WTC11 (cell line): Measurements from ENCODE around the gene YBEY. TPM values are rescaled to one million over a fixed set of nuclear protein-coding genes. Genes with fewer than 3 reads are reported as not detected.

Source experiments
- ATF1 ChIP-seq: sonication (generic); formaldehyde crosslinking; IDR thresholded peaks from 2 replicates; pipeline ENCODE4 v1.8.1; 2023; ENCODE audit warnings: mild to moderate bottlenecking, moderate library complexity, missing genetic modification reagents
- CREM ChIP-seq: sonication (generic); formaldehyde crosslinking; IDR thresholded peaks from 2 replicates; pipeline ENCODE4 v1.8.1; 2022; ENCODE audit warnings: mild to moderate bottlenecking, missing genetic modification reagents, moderate library complexity
- ELF4 ChIP-seq: sonication (generic); formaldehyde crosslinking; IDR thresholded peaks from 2 replicates; pipeline ENCODE4 v1.8.1; 2022; ENCODE audit warnings: low read depth, mild to moderate bottlenecking, moderate library complexity, missing genetic modification reagents
- HMGA2 ChIP-seq: fragments of 250-450 bp; sonication (Bioruptor Pico); IDR thresholded peaks from 2 replicates; pipeline ENCODE4 v1.4.0; 2021; ENCODE audit warnings: mild to moderate bottlenecking, moderate library complexity
- NFE2L1 ChIP-seq: sonication (generic); formaldehyde crosslinking; IDR thresholded peaks from 2 replicates; pipeline ENCODE4 v1.8.1; 2023; ENCODE audit warnings: missing genetic modification reagents
- NR1H2 ChIP-seq: sonication (generic); formaldehyde crosslinking; IDR thresholded peaks from 2 replicates; pipeline ENCODE4 v1.9.0; 2021; ENCODE audit warnings: mild to moderate bottlenecking, moderate library complexity, missing genetic modification reagents
- NR3C1 ChIP-seq: sonication (generic); formaldehyde crosslinking; conservative IDR thresholded peaks from 2 replicates; pipeline ENCODE4 v1.8.1; 2023; ENCODE audit warnings: low read depth, mild to moderate bottlenecking, missing genetic modification reagents
- SOX15 ChIP-seq: fragments of 250-450 bp; sonication (Bioruptor Pico); IDR thresholded peaks from 2 replicates; pipeline ENCODE4 v1.9.0; 2021; ENCODE audit warnings: mild to moderate bottlenecking
- TEAD1 ChIP-seq: sonication (generic); formaldehyde crosslinking; IDR thresholded peaks from 2 replicates; pipeline ENCODE4 v1.8.0; 2022; ENCODE audit warnings: mild to moderate bottlenecking, missing genetic modification reagents
- ZNF232 ChIP-seq: sonication (generic); formaldehyde crosslinking; IDR thresholded peaks from 2 replicates; pipeline ENCODE4 v1.8.0; 2022; ENCODE audit warnings: mild to moderate bottlenecking, missing genetic modification reagents
- ZNF423 ChIP-seq: fragments of 250-450 bp; sonication (Bioruptor Pico); IDR thresholded peaks from 2 replicates; pipeline ENCODE4 v2.1.2; 2022; ENCODE audit warnings: mild to moderate bottlenecking, moderate library complexity
- total RNA-seq: library from RNA; stranded (reverse); gene quantifications from 3 replicates; pipeline ENCODE4 v1.2.3, GENCODE V29; 2021
- TF ChIP-seq, protein P1 (sequence below): sonication (generic); formaldehyde crosslinking; IDR thresholded peaks from 2 replicates; pipeline ENCODE4 v1.8.0; 2022; ENCODE audit warnings: missing genetic modification reagents
- TF ChIP-seq, protein P2 (sequence below): fragments of 200-600 bp; IDR thresholded peaks from 2 replicates; pipeline ENCODE4 v1.8.0; 2022; ENCODE audit warnings: antibody characterized with exemption
- TF ChIP-seq, protein P3 (sequence below): sonication (generic); formaldehyde crosslinking; IDR thresholded peaks from 2 replicates; pipeline ENCODE4 v1.8.1; 2022; ENCODE audit warnings: low read depth, missing genetic modification reagents, borderline replicate concordance
- TF ChIP-seq, protein P4 (sequence below): sonication (generic); formaldehyde crosslinking; IDR thresholded peaks from 2 replicates; pipeline ENCODE4 v1.8.0; 2023; ENCODE audit warnings: mild to moderate bottlenecking, missing genetic modification reagents
- TF ChIP-seq, protein P5 (sequence below): sonication (generic); formaldehyde crosslinking; IDR thresholded peaks from 2 replicates; pipeline ENCODE4 v1.8.0; 2022; ENCODE audit warnings: mild to moderate bottlenecking, missing genetic modification reagents
- TF ChIP-seq, protein P6 (sequence below): fragments of 250-450 bp; sonication (Bioruptor Pico); IDR thresholded peaks from 2 replicates; pipeline ENCODE4 v1.9.0; 2021; ENCODE audit warnings: mild to moderate bottlenecking
- TF ChIP-seq, protein P7 (sequence below): sonication (generic); formaldehyde crosslinking; IDR thresholded peaks from 2 replicates; pipeline ENCODE4 v1.8.1; 2022; ENCODE audit warnings: mild to moderate bottlenecking, moderate library complexity, missing genetic modification reagents

Gene YBEY
- total RNA-seq, 1 experiment from 2014 or later = 27.4 TPM

DNA sequence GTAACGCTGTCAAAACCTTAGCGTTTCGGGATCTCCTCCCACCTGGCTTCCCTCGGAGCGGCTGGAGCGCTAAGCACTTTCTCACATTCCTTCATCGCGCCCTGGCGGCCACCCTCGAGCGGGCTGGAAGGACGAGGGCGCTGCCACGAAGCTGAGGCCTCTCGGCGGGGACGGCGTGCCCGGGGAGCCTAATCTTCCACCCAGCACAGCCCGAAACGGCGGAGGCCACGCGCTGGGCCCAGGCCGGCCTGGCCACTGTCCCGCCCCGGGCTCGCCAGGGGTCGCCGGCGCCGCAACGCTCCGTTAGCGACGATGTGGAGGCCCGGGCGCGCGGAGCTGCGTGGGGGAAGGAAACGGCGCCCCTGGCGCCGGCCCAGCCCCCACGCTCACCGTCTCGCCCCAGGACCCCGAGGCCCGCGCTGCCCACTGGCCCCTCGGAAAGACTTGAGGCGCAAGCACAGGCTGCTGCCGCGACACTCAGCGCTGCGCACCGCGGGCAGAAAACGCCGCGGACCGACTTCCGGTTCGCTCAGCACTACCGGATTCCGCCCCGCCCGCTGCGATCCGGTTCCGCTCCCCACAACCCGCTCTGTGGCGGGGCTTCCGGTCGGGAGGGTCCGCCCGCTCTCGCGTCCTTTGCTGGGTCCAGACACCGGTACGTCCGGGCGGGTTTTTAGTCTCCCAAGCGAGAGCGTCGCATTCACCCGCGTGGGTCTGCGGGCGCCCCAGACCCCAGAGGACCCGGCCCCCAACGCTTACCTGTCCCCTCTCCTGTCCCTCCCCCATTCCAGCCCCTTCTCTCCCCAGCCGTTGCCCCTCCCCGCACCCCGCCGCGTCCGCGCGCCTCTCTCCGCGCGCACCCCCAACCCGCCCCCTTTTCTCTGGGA, at the start of gene YBEY (continued):
- TF ChIP-seq, protein P1, sequence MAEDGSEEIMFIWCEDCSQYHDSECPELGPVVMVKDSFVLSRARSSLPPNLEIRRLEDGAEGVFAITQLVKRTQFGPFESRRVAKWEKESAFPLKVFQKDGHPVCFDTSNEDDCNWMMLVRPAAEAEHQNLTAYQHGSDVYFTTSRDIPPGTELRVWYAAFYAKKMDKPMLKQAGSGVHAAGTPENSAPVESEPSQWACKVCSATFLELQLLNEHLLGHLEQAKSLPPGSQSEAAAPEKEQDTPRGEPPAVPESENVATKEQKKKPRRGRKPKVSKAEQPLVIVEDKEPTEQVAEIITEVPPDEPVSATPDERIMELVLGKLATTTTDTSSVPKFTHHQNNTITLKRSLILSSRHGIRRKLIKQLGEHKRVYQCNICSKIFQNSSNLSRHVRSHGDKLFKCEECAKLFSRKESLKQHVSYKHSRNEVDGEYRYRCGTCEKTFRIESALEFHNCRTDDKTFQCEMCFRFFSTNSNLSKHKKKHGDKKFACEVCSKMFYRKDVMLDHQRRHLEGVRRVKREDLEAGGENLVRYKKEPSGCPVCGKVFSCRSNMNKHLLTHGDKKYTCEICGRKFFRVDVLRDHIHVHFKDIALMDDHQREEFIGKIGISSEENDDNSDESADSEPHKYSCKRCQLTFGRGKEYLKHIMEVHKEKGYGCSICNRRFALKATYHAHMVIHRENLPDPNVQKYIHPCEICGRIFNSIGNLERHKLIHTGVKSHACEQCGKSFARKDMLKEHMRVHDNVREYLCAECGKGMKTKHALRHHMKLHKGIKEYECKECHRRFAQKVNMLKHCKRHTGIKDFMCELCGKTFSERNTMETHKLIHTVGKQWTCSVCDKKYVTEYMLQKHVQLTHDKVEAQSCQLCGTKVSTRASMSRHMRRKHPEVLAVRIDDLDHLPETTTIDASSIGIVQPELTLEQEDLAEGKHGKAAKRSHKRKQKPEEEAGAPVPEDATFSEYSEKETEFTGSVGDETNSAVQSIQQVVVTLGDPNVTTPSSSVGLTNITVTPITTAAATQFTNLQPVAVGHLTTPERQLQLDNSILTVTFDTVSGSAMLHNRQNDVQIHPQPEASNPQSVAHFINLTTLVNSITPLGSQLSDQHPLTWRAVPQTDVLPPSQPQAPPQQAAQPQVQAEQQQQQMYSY = no peak
- TF ChIP-seq TEAD1 (CRISPR knock-in tag) (peak; percentile 66; the same call in 1 of the 2 replicates), ELF4 (CRISPR knock-in tag) (no peak; the same call in 1 of the 2 replicates), CREM (no peak; the same call in 1 of the 2 replicates), NR1H2 (CRISPR knock-in tag) (no peak), HMGA2 (CRISPR knock-in tag) (no peak), ATF1 (peak; percentile 31; the same call in 1 of the 2 replicates), ZNF423 (CRISPR knock-in tag) (no peak), NFE2L1 (CRISPR knock-in tag) (no peak), ZNF232 (CRISPR knock-in tag) (0 out of 2 replicates have a peak, but pooled peaks have one; percentile 20), NR3C1 (no peak), SOX15 (CRISPR knock-in tag) (no peak)
- TF ChIP-seq, protein P2, sequence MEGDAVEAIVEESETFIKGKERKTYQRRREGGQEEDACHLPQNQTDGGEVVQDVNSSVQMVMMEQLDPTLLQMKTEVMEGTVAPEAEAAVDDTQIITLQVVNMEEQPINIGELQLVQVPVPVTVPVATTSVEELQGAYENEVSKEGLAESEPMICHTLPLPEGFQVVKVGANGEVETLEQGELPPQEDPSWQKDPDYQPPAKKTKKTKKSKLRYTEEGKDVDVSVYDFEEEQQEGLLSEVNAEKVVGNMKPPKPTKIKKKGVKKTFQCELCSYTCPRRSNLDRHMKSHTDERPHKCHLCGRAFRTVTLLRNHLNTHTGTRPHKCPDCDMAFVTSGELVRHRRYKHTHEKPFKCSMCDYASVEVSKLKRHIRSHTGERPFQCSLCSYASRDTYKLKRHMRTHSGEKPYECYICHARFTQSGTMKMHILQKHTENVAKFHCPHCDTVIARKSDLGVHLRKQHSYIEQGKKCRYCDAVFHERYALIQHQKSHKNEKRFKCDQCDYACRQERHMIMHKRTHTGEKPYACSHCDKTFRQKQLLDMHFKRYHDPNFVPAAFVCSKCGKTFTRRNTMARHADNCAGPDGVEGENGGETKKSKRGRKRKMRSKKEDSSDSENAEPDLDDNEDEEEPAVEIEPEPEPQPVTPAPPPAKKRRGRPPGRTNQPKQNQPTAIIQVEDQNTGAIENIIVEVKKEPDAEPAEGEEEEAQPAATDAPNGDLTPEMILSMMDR = no peak
- TF ChIP-seq, protein P3, sequence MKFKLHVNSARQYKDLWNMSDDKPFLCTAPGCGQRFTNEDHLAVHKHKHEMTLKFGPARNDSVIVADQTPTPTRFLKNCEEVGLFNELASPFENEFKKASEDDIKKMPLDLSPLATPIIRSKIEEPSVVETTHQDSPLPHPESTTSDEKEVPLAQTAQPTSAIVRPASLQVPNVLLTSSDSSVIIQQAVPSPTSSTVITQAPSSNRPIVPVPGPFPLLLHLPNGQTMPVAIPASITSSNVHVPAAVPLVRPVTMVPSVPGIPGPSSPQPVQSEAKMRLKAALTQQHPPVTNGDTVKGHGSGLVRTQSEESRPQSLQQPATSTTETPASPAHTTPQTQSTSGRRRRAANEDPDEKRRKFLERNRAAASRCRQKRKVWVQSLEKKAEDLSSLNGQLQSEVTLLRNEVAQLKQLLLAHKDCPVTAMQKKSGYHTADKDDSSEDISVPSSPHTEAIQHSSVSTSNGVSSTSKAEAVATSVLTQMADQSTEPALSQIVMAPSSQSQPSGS (CRISPR knock-in tag) = no peak
- TF ChIP-seq, protein P4, sequence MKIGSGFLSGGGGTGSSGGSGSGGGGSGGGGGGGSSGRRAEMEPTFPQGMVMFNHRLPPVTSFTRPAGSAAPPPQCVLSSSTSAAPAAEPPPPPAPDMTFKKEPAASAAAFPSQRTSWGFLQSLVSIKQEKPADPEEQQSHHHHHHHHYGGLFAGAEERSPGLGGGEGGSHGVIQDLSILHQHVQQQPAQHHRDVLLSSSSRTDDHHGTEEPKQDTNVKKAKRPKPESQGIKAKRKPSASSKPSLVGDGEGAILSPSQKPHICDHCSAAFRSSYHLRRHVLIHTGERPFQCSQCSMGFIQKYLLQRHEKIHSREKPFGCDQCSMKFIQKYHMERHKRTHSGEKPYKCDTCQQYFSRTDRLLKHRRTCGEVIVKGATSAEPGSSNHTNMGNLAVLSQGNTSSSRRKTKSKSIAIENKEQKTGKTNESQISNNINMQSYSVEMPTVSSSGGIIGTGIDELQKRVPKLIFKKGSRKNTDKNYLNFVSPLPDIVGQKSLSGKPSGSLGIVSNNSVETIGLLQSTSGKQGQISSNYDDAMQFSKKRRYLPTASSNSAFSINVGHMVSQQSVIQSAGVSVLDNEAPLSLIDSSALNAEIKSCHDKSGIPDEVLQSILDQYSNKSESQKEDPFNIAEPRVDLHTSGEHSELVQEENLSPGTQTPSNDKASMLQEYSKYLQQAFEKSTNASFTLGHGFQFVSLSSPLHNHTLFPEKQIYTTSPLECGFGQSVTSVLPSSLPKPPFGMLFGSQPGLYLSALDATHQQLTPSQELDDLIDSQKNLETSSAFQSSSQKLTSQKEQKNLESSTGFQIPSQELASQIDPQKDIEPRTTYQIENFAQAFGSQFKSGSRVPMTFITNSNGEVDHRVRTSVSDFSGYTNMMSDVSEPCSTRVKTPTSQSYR = no peak
- TF ChIP-seq, protein P5, sequence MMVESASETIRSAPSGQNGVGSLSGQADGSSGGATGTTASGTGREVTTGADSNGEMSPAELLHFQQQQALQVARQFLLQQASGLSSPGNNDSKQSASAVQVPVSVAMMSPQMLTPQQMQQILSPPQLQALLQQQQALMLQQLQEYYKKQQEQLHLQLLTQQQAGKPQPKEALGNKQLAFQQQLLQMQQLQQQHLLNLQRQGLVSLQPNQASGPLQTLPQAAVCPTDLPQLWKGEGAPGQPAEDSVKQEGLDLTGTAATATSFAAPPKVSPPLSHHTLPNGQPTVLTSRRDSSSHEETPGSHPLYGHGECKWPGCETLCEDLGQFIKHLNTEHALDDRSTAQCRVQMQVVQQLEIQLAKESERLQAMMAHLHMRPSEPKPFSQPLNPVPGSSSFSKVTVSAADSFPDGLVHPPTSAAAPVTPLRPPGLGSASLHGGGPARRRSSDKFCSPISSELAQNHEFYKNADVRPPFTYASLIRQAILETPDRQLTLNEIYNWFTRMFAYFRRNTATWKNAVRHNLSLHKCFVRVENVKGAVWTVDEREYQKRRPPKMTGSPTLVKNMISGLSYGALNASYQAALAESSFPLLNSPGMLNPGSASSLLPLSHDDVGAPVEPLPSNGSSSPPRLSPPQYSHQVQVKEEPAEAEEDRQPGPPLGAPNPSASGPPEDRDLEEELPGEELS (CRISPR knock-in tag) = no peak
- TF ChIP-seq, protein P6, sequence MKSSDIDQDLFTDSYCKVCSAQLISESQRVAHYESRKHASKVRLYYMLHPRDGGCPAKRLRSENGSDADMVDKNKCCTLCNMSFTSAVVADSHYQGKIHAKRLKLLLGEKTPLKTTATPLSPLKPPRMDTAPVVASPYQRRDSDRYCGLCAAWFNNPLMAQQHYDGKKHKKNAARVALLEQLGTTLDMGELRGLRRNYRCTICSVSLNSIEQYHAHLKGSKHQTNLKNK (CRISPR knock-in tag) = no peak
- TF ChIP-seq, protein P7, sequence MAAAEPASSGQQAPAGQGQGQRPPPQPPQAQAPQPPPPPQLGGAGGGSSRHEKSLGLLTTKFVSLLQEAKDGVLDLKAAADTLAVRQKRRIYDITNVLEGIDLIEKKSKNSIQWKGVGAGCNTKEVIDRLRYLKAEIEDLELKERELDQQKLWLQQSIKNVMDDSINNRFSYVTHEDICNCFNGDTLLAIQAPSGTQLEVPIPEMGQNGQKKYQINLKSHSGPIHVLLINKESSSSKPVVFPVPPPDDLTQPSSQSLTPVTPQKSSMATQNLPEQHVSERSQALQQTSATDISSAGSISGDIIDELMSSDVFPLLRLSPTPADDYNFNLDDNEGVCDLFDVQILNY (CRISPR knock-in tag) = peak; percentile 73
